Stimulated activated CD8-positive, alpha-beta memory T cell treated with anti-CD3 and anti-CD28 coated beads, Interleukin-2, amount 100 ng/mL, for 48 hours (primary cell): ENCODE data around the gene CYSTM1.

ENCODE experiments used
- DNase-seq, 2 donors: peaks; one replicate each; pipeline ENCODE4 v3.0.0-alpha.2; 2020; ENCODE audit warnings: low read depth in 2 of 2

CYSTM1 gene, protein sequence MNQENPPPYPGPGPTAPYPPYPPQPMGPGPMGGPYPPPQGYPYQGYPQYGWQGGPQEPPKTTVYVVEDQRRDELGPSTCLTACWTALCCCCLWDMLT

GRCh38 chr5:140174465-140175366, at the start of gene CYSTM1:
Gene CYSTM1, plus strand, starts transcription at chr5:140175188. Its CDS starts 19,278 bp downstream, at chr5:140194466.
- DNase-seq = peak; percentile 92 to 95

GRCh38 chr5:140125637-140126036, 49.4 kb upstream of the CYSTM1 start, which contains the start of gene IGIP:
Gene IGIP, plus strand, starts transcription at chr5:140125937. Its CDS starts 2,540 bp downstream, at chr5:140128477.
- no peak for DNase-seq

- DNase-seq = no peak
Observed at GRCh38 chr5:140126315-140127012, 48.5 kb upstream of the CYSTM1 start.

DNA sequence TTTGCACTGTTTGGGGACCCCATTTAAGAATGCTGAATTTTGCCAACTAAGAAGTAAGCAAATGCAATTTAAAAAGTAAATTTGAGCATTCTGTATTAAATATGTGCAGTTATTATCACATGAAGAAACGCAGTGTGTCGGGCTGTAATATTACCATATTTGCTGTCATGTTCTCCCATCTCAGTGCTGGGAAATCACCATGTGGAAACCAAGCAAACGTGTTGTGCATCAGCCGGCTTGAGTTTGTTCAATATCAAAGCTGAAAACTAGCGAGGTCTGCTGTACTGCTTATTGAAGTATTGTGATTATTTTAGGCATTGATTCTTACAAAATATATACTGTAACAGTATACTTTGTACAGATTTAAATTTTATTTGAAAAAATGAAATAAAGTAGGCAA, 46.6 kb upstream of the CYSTM1 start:
- no peak for DNase-seq

GRCh38 chr5:140130949-140131733, 43.8 kb upstream of the CYSTM1 start:
- no peak for DNase-seq

- no peak for DNase-seq
Observed at GRCh38 chr5:140131967-140132409, 43.0 kb upstream of the CYSTM1 start.

DNA sequence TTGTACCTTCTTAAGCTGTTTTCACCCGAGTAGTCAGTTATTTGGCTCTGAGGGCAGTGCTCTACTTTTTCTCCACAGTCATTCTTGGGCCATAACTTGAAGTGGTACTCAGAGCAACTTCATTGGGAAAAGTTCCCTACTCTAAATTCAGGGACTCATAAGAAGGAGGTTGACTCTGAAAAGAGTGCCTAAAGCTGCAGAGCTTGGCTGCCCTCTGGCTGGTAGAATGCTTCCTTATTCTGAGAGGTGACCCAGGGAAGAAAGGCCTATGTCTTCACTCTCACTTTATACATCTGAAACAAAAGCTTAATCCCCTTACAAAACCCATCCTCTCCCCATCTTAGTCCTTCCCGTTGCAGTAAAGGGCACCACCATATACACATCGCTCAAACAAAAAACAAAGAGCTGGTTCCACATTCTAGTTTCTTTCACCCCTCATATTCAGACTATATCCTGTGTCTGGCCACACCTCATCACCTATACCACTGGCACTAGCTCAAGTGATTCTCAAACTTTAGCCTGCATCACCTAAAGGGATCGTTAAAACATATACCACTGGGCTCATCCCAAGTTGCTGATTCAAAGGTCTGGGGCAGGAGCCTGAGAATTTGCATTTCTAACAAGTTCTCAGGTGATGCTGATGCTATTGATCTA, 41.3 kb upstream of the CYSTM1 start:
- DNase-seq = no peak

DNA sequence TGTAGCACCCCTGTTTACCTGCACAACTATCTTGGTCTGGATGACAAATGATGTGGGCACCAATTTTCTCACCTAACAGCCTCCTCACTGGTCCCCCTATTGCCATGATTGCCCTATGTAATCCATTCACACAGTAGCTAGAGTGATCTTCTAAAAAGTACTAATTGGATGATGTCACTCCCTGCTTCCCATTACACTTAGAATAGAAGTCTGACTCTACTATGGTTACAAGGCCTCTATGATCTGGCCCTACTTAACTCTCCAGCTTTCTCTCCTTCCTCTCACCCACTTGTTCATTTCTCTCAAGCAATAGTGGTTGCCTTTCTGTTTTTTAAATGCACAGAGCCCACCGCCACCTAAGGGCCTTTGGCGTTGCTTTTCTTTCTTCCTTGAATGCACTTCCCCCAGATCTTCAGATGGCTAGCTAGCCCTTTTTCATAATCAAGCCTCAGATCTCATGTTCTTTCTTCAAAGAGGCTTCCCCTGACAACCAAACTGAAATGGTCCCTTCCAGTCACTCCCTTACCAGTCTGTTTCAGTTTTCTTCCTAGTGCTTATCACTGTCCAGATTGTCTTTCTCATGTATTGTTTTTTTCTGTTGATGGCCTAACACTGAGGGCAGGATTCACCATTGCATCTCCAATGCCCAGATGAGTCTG, 40.6 kb upstream of the CYSTM1 start:
- DNase-seq = no peak

GRCh38 chr5:140135127-140135526, 39.9 kb upstream of the CYSTM1 start:
- DNase-seq = no peak

GRCh38 chr5:140136624-140137023, 38.4 kb upstream of the CYSTM1 start:
- DNase-seq = no peak

- DNase-seq = no peak
Observed at GRCh38 chr5:140140435-140140834, 34.6 kb upstream of the CYSTM1 start.

DNA sequence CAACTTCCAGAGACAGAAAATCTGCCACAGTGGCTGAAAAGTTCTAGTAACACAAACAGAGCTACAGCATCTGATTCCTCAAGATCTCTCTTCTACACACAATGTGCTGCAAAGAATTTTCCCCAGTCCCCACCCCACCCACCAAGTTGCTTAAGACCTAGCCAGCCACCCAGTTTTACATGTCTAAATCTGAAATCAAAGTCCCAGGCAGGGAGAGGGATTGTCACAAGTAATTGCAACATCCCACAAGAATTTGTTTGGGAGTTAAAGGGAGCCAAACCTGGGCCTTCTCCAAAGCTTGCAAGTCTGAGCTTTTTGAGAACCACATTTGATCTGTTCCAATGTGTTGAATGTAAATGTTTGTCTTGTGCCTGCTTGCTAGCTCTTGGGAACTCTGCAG, 33.7 kb upstream of the CYSTM1 start:
- no peak for DNase-seq

DNA sequence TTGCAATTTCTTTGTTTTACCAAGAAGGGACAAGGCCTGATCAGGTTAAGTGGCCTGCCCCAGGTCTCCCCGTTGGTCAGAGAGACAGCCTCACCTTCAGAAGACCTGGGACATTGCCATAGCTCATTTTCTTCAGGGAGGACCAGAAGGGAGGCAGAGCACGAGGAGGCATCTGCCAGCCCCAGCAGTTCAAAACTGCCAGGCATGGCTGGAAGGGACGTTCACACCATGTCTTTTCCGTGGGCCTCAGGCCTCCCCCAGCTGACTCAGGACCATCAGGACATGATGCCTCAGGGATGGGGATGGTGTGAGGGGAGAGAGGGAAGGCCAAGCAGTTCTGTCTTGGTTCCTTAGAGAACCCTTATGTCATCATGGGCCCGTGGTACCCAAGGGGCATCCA, 32.7 kb upstream of the CYSTM1 start:
- no peak for DNase-seq

- no peak for DNase-seq
Observed at GRCh38 chr5:140142856-140143255, 32.1 kb upstream of the CYSTM1 start.

- no peak for DNase-seq
Observed at GRCh38 chr5:140143521-140144258, 31.3 kb upstream of the CYSTM1 start.

DNA sequence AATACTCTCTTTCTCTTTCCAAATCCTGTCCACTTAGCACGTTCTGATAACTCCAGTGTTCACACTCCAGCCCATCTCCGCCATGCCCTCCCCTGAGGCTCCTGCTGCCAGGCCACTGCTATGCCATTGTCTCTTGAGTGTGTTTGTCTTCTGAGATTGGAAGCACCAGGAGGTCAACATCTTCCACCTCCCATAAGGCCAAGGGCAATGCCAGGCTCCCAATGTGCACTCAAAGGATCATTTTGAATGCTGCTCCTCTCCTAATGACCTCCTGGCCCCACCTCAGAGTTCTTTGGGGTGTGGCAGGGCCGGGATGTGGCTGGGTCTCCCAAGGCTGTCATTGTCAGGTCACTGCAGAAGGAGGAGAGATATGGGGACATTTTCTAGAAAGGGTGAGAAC, 29.7 kb upstream of the CYSTM1 start:
- no peak for DNase-seq

DNA sequence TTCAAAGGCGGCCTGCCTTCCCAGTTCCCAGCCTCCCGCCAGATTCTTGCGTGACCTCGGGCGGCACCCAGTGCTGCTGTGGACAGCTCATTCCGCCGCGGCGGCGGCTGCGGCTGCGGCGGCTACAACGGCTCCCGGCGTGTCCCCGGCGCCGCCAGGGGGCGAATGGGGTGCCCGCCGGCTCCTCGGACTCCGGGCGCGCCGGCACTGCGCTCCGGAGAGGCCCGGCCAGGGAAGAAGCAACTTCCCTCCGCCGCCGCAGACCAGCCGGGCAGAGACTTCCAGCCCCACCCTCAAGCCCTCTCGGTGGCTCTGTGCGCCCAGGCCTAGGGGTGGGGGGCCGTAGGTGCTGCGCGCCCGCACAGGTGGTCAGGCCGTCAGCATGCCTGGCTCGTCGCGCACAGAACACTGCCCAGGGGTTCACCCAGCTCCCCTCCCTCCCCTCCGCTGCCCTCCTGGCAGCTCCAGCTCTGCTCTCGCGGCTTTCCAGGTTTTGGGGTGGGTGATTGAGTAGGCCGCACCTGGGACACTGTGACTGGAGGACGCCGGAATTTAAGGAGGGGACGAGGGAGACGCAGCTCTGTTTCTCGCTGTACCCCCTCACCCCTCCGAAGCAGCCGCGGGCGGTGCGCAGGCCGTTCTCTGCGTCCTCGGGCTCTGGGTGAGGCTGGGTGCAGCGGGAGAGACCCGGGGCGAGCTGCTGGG, 29.0 kb upstream of the CYSTM1 start:
- peak; percentile 40 to 49 for DNase-seq

- no peak for DNase-seq
Observed at GRCh38 chr5:140146523-140146842, 28.5 kb upstream of the CYSTM1 start.

GRCh38 chr5:140147460-140147859, 27.5 kb upstream of the CYSTM1 start:
- DNase-seq = no peak

GRCh38 chr5:140148508-140148907, 26.5 kb upstream of the CYSTM1 start:
- no peak for DNase-seq
